ENCODE measurements around the gene SLC11A2. TPM values are rescaled to one million over a fixed set of nuclear protein-coding genes. Genes with fewer than 3 reads are reported as not detected.

SLC11A2 gene
- total and polyA plus RNA-seq, 2 experiments from 2014 or later = 19.4 to 48.9 TPM

DNA sequence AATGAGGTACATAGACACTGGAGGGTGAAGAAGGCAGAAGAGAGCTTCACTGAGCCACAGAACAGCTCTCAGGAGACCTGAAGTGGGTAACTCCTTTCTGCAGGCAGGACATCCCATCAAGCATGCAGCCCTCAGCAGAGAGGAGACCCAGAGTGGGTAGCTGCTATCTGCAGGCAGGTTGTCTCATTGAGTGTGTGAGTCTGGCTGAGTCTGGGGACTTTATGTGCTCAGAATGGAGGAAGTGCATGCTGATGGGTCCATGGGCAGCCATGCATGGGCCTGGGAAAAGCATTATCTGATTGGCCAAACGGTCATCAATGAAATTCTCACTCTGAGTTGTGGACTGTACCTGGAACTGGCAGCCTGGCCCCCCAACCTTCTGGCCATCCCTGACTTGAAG is 88.5 kb downstream of the SLC11A2 start (continued):
- TF ChIP-seq CREB1 (CRISPR knock-in tag; IDR thresholded peaks at IDR 0.05; ENCODE audit: low read depth) (no peak), ZNF331 (CRISPR knock-in tag; IDR thresholded peaks at IDR 0.05; ENCODE audit: low read depth) (no peak), REST (IDR thresholded peaks at IDR 0.05; ENCODE audit: unreplicated experiment) (no peak), POLR2AphosphoS5 (IDR thresholded peaks at IDR 0.05; ENCODE audit: low read depth) (no peak)

DNA sequence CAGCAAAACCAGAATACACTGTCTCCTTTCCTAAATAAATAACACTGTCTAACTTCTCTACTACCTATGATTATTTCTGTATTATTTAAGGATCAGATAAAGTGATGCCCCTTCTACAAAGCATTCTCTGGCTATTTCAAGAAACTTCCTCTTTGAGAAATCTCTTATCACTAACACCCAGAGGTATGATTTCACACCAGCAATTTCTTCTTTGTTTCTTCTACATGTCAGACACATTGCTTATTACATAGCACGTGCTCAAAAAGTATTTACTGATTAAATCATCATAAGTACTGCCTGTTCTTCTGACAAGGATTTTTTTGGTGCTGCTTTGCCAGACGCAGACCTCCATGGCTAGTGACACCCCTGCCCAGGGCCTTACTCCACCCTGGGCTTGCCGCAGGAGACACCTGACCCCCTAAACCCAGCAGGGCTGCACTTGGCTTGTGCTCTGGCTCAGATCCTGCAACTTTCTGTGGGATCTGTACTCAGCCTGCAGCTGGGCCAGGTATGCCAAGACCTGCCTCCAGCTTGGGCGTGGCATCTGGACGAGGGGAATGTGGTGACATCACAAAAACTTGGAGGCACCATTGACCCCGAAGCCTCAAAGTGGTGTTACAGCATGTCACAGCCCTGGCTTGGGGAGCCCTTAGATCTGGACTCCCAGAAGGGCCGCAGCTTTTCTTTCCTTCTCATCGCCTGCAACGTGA is 89.2 kb downstream of the SLC11A2 start:
- Histone ChIP-seq H3K4me2 (no peak overlapping the region), H3K9me2 (ENCODE audit: insufficient read depth) (no peaks in the 10 kb centered on the region), H3F3A (replicated peaks; ENCODE audit: low read depth) (no peaks in the 10 kb centered on the region), H3K27me3 (ENCODE audit: insufficient read depth) (no peaks in the 10 kb centered on the region), H2AFZ (no peak overlapping the region), H4K20me1 (replicated peaks; ENCODE audit: insufficient read depth) (no peaks in the 10 kb centered on the region), H3K79me2 (replicated peaks; ENCODE audit: insufficient read depth) (no peaks in the 10 kb centered on the region), H3K27ac (ENCODE audit: low read depth) (no peak overlapping the region), H3K4me1 (ENCODE audit: insufficient read depth) (peaks cover 9% of the 10 kb centered on the region; the same call in 1 of the 2 replicates), H3K4me3 (no peak overlapping the region), H3K36me3 (ENCODE audit: insufficient read depth) (0 out of 2 replicates have a peak, but pooled peaks cover 3% of the 10 kb centered on the region)
- DNase-seq (ENCODE audit: low spot score) = no peak
- ATAC-seq = no peak
- Mint-ChIP-seq H3K4me1 (peaks cover 6% of the 10 kb centered on the region; the same call in 2 of the 3 replicates), H3K4me3 (no peak overlapping the region), H3K36me3 (ENCODE audit: low read depth) (peaks cover 15% of the 10 kb centered on the region), H3K9me3 (peaks cover 23% of the 10 kb centered on the region), H3K27me3 (ENCODE audit: insufficient read depth, low read depth, poor library complexity) (peaks cover 4% of the 10 kb centered on the region), H3K27ac (no peak overlapping the region)
- TF ChIP-seq CREB1 (CRISPR knock-in tag; IDR thresholded peaks at IDR 0.05; ENCODE audit: low read depth) = no peak
- TF ChIP-seq POLR2AphosphoS5 (IDR thresholded peaks at IDR 0.05; ENCODE audit: low read depth) = no peak
- no peak for TF ChIP-seq NANOG (IDR thresholded peaks at IDR 0.05; ENCODE audit: borderline replicate concordance)
- TF ChIP-seq ZNF114 (CRISPR knock-in tag; IDR thresholded peaks at IDR 0.05) = no peak
- TF ChIP-seq EZH2phosphoT487 (IDR thresholded peaks at IDR 0.05; ENCODE audit: unreplicated experiment) = no peak
- TF ChIP-seq EZH2 (IDR thresholded peaks at IDR 0.05; ENCODE audit: low read depth, unreplicated experiment) = no peak
- no peak for TF ChIP-seq ZNF331 (CRISPR knock-in tag; IDR thresholded peaks at IDR 0.05; ENCODE audit: low read depth)
- TF ChIP-seq REST (IDR thresholded peaks at IDR 0.05; ENCODE audit: unreplicated experiment) = no peak
- no peak for TF ChIP-seq STAT1 (IDR thresholded peaks at IDR 0.05; ENCODE audit: unreplicated experiment)
- TF ChIP-seq, protein P1, sequence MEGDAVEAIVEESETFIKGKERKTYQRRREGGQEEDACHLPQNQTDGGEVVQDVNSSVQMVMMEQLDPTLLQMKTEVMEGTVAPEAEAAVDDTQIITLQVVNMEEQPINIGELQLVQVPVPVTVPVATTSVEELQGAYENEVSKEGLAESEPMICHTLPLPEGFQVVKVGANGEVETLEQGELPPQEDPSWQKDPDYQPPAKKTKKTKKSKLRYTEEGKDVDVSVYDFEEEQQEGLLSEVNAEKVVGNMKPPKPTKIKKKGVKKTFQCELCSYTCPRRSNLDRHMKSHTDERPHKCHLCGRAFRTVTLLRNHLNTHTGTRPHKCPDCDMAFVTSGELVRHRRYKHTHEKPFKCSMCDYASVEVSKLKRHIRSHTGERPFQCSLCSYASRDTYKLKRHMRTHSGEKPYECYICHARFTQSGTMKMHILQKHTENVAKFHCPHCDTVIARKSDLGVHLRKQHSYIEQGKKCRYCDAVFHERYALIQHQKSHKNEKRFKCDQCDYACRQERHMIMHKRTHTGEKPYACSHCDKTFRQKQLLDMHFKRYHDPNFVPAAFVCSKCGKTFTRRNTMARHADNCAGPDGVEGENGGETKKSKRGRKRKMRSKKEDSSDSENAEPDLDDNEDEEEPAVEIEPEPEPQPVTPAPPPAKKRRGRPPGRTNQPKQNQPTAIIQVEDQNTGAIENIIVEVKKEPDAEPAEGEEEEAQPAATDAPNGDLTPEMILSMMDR (conservative IDR thresholded peaks at IDR 0.05; ENCODE audit: low read depth in 2 of 2) = no peak
- TF ChIP-seq, protein P2, sequence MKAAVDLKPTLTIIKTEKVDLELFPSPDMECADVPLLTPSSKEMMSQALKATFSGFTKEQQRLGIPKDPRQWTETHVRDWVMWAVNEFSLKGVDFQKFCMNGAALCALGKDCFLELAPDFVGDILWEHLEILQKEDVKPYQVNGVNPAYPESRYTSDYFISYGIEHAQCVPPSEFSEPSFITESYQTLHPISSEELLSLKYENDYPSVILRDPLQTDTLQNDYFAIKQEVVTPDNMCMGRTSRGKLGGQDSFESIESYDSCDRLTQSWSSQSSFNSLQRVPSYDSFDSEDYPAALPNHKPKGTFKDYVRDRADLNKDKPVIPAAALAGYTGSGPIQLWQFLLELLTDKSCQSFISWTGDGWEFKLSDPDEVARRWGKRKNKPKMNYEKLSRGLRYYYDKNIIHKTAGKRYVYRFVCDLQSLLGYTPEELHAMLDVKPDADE (IDR thresholded peaks at IDR 0.05) = no peak

Data from GM23338 (cell line).